ENCODE results near the gene RPH3AL.

The RPH3AL gene

GRCh38 chr17:393806-394717, 41.5 kb upstream of the RPH3AL start:
- no peak overlapping the region for H3K4me3 ChIP-seq (ENCODE audit: low read length)
- DNase-seq (ENCODE audit: low read depth) = peak; percentile 26
- TF ChIP-seq CTCF (IDR thresholded peaks at IDR 0.05; ENCODE audit: insufficient read depth, low read depth, low read length, missing control alignments) = no peak

DNA sequence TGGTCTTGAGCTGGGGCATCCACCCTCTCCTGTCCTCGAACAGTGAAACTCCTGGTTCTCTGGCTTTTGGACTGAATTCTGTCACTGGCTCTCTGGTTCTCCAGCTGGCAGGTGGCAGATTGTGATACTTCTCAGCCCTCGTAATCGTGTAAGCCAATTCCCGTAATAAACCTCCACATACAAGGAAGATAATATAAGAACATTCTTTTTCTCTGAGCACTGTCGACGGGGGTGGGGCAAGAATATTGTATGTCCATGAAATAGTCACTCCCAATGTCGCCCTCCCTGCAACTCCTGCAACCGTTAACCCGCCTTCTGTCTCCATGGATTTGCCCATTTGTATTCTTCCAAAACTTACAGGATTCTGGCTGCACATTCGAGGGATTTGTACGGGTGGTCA, 39.2 kb upstream of the RPH3AL start:
- no peak for TF ChIP-seq CTCF (IDR thresholded peaks at IDR 0.05; ENCODE audit: insufficient read depth, low read depth, low read length, missing control alignments)
- no peak for DNase-seq (ENCODE audit: low read depth)

GRCh38 chr17:390025-390424, 37.4 kb upstream of the RPH3AL start:
- DNase-seq (ENCODE audit: low read depth) = no peak
- no peak overlapping the region for H3K4me3 ChIP-seq (ENCODE audit: low read length)
- no peak for TF ChIP-seq CTCF (IDR thresholded peaks at IDR 0.05; ENCODE audit: insufficient read depth, low read depth, low read length, missing control alignments)

More for the DNA sequence above, 39.2 kb upstream of the RPH3AL start:
- no peak overlapping the region for H3K4me3 ChIP-seq (ENCODE audit: low read length)

- H3K4me3 ChIP-seq (ENCODE audit: low read length) = no peak overlapping the region
- DNase-seq (ENCODE audit: low read depth) = no peak
- TF ChIP-seq CTCF (IDR thresholded peaks at IDR 0.05; ENCODE audit: insufficient read depth, low read depth, low read length, missing control alignments) = no peak
These were observed 35.5 kb upstream of the RPH3AL start for GRCh38 chr17:388087-388486.

DNA sequence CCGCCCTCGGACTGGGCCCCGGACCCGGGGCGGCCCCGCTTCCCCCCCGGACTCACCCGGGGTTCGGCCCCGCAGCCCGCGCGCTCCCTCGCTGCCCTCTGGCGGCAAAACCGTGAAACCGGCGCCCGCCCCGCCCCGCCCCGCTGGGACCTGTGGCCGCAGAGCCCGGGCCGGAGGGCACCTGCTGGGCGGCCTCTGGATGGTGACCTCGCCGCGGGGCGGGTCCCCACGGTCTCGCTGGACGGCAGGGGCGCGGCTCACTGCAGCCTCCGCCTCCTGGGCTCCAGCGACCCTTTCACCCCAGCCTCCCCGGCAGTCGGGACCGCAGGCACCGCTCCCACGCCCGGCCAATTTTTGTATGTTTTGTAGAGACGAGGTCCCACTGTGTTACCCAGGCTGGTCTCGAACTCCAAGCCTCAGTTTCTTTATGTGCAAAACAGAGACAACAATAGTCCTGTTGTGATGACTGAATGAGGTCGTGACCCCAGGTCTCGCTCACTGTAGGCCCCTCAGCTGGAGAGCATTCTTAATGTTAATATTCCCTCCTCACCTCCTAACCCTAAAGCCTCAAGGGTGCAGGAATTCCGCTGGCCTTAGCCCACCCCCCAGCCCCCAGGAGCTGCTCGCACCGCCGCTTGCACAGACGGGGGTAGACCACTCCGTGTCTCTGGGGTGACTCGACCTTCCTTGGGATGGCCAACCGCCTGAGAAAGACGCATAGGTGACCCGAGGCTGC, 33.7 kb upstream of the RPH3AL start:
- DNase-seq (ENCODE audit: low read depth) = peak; percentile 38
- no peak overlapping the region for H3K4me3 ChIP-seq (ENCODE audit: low read length)
- TF ChIP-seq CTCF (IDR thresholded peaks at IDR 0.05; ENCODE audit: insufficient read depth, low read depth, low read length, missing control alignments) = peak; percentile 28

- no peak overlapping the region for H3K4me3 ChIP-seq (ENCODE audit: low read length)
- no peak for DNase-seq (ENCODE audit: low read depth)
- TF ChIP-seq CTCF (IDR thresholded peaks at IDR 0.05; ENCODE audit: insufficient read depth, low read depth, low read length, missing control alignments) = no peak
These were observed 33.2 kb upstream of the RPH3AL start for GRCh38 chr17:385836-386140.

All from epithelial cell of esophagus (primary cell).